Testis (tissue), 3 donors: ENCODE measurements around the gene CDH13. TPM values are rescaled to one million over a fixed set of nuclear protein-coding genes. Genes with fewer than 3 reads are reported as not detected.

Experiments used
- DNase-seq: peaks from one replicate; pipeline ENCODE4 v3.0.0-alpha.2; 2019
- H3K27ac ChIP-seq, 2 donors: fragments of 200-600 bp; sonication (generic); one replicate each; pipeline ENCODE4 v1.5.1; 2019
- H3K27me3 ChIP-seq: fragments of 200-600 bp; sonication (generic); one replicate; pipeline ENCODE4 v1.5.1; 2019
- H3K36me3 ChIP-seq: fragments of 200-600 bp; sonication (generic); one replicate; pipeline ENCODE4 v1.5.1; 2017; ENCODE audit warnings: low read depth; ENCODE audit errors: missing control alignments
- H3K4me1 ChIP-seq: fragments of 200-600 bp; sonication (generic); one replicate; pipeline ENCODE4 v1.5.1; 2019
- H3K4me3 ChIP-seq, 2 donors: fragments of 200-600 bp; sonication (generic); one replicate each; pipeline ENCODE4 v1.5.1; 2017 to 2019
- H3K9me3 ChIP-seq: fragments of 200-600 bp; sonication (generic); one replicate; pipeline ENCODE4 v1.5.1; 2017
- CTCF ChIP-seq, 3 experiments: fragments of 450-650 bp in 2 of 3; fragments of 200-600 bp in 1 of 3; sonication (generic) in 1 of 3; IDR thresholded peaks; one replicate each; pipeline ENCODE4 v1.5.1; 2016 to 2019; ENCODE audit warnings: antibody characterized with exemption in 3 of 3, mild to moderate bottlenecking in 2 of 3, moderate library complexity in 1 of 3
- POLR2A ChIP-seq: fragments of 450-650 bp; IDR thresholded peaks from one replicate; pipeline ENCODE4 v1.6.1; 2017; ENCODE audit warnings: antibody characterized with exemption, mild to moderate bottlenecking, moderate library complexity
- WGBS, 2 donors: methylation state at CpG; one replicate each; pipeline ENCODE4 v1.1.5; 2018; 5-methylcytosine and 5-hydroxymethylcytosine counted together
- intact Hi-C: fragments of 100-400 bp; cut with DNase I; formaldehyde crosslinking; loops from one replicate; pipeline ENCODE4 v1.15.1; 2023; ENCODE audit warnings: low total_unique reads
- polyA plus RNA-seq: library from polyadenylated mRNA; stranded (reverse); fragments of 350-450 nt; fragmentation: Illumina TruSeq; extraction: RNeasy Lipid Tissue Mini Kit (QIAGEN cat#74804); gene quantifications from one replicate; pipeline ENCODE4 v1.2.3, GENCODE V29; 2014; ENCODE audit warnings: low read depth, low replicate concordance; ENCODE audit not compliant: insufficient read depth
- total RNA-seq, 2 donors: library from RNA; depleted of rRNA; stranded (reverse); fragments of >200 nt; gene quantifications; one replicate each; pipeline ENCODE4 v1.2.3, GENCODE V29; 2016

CDH13 gene
- total and polyA plus RNA-seq, 3 donors from 2014 or later = 1.2 to 11.1 (median 2.0) TPM

DNA sequence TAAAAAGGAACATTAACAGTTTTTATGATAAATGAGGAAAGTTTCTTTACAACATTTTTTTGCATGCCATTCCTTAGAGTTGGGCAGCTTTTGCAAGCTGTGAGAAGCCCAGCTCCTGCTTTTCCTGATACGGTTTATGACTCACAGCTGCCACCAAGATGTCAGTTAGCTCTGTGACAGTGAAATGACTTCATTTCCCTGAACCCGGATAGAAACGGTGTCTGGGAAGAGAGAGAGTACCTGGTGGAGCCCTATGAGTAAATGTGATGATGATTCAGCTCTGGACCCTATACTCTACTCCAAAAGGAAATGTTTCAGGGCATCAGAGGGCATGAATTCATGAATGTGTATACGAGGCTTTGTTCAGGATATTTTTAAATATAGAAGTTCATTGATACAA lies 814.7 kb downstream of the CDH13 start:
- DNase-seq = no peak
- H3K4me3 ChIP-seq = no peak overlapping the region
- no peaks in the 10 kb centered on the region for H3K27me3 ChIP-seq
- no peak overlapping the region for H3K27ac ChIP-seq
- 50 to 56% methylated on average over 4 of the region's 4 CpGs for WGBS, 2 donors
- no peaks in the 10 kb centered on the region for H3K4me1 ChIP-seq
- no peaks in the 10 kb centered on the region for H3K9me3 ChIP-seq
- intact Hi-C loops = no loop called here
- no peaks in the 10 kb centered on the region for H3K36me3 ChIP-seq
- TF ChIP-seq POLR2A (no peak), CTCF (IDR thresholded peaks at IDR 0.05) (no peak)

- 80 to 98% methylated on average over 3 of the region's 3 CpGs for WGBS, 2 donors
- no peak overlapping the region for H3K27ac ChIP-seq
- no peaks in the 10 kb centered on the region for H3K36me3 ChIP-seq
- no peak for TF ChIP-seq POLR2A
- no peak for TF ChIP-seq CTCF (IDR thresholded peaks at IDR 0.05)
- H3K4me1 ChIP-seq = no peaks in the 10 kb centered on the region
- H3K4me3 ChIP-seq = no peak overlapping the region
- no peak for DNase-seq
- no peaks in the 10 kb centered on the region for H3K9me3 ChIP-seq
- intact Hi-C loops = no loop called here
- H3K27me3 ChIP-seq = no peaks in the 10 kb centered on the region
Measured at GRCh38 chr16:83443972-83444371, 817.2 kb downstream of the CDH13 start.

DNA sequence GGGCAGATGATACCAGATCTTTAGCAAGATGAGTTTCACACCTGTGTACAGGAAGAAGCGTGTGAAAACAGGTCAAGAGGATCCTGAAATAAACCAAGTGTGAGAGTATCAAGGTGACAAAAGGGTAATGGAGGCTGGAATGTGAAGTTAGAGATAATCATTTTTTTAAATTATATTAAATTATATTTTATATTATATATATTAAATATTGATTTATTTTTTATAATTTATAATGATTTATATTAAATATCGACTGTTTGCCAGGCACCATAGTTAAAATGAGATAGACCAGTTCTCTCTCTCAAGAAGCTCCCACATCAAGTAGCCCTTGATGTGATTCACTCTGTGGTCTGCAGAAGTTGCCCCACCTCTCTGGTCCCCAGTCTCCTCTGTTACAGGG lies 820.8 kb downstream of the CDH13 start:
- WGBS, 2 donors = 78 to 81% methylated on average over 2 of the region's 2 CpGs
- intact Hi-C loops = no loop called here
- no peak overlapping the region for H3K4me3 ChIP-seq

DNA sequence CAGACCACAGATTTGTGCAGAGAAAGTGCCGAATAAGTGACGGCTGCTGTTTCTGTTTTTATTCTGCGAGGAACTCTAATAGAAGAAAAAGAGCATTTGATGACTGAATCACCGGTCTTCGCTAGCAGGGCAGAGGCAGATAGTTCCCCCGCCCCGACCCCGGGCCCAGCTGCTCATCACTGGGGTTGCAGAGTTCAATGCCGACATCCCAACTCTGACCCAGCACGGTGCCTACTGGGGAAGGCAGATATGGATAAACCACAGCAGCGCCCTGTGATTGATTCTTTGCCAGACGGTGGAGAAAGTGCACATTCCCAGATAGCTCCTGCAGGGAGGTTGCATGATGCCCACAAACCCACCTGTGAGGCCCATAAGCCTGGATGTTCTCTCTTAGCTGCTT lies 823.1 kb downstream of the CDH13 start:
- intact Hi-C loops = no loop called here
- DNase-seq = no peak
- H3K4me1 ChIP-seq = no peaks in the 10 kb centered on the region
- no peaks in the 10 kb centered on the region for H3K9me3 ChIP-seq
- H3K4me3 ChIP-seq = no peak overlapping the region
- TF ChIP-seq POLR2A = no peak
- TF ChIP-seq CTCF (IDR thresholded peaks at IDR 0.05) = no peak
- 72 to 83% methylated on average over 8 to 12 of the region's 12 CpGs for WGBS, 2 donors
- no peak overlapping the region for H3K27ac ChIP-seq
- H3K36me3 ChIP-seq = no peaks in the 10 kb centered on the region
- no peaks in the 10 kb centered on the region for H3K27me3 ChIP-seq

More for the DNA sequence above, 820.8 kb downstream of the CDH13 start:
- Histone ChIP-seq H3K27ac (no peak overlapping the region), H3K27me3 (no peaks in the 10 kb centered on the region), H3K36me3 (no peaks in the 10 kb centered on the region), H3K4me1 (no peaks in the 10 kb centered on the region), H3K9me3 (no peaks in the 10 kb centered on the region)
- DNase-seq = no peak
- TF ChIP-seq CTCF (IDR thresholded peaks at IDR 0.05) (no peak), POLR2A (no peak)

DNA sequence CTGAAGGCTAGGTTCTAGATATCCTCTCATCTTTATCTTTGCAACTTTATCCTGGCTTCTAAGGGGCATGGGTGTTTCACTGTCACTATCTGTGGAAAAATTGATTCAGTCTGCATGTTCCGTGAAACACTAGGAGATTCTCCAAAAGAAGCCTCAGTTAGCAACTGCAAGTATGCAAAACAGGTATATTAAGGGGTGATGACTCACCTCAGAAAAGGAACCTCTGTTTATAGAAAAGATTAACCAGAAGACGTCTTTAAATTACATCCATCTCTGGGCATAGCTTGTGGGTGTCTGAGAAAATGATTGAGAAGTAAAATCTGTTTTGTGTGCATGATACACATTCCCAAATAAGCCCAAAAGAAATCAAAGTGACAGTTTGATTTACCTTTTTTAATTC lies 827.2 kb downstream of the CDH13 start:
- no peaks in the 10 kb centered on the region for H3K27me3 ChIP-seq
- 74 to 81% methylated on average over 2 of the region's 2 CpGs for WGBS, 2 donors
- intact Hi-C loops = no loop called here
- no peaks in the 10 kb centered on the region for H3K36me3 ChIP-seq
- H3K4me1 ChIP-seq = no peaks in the 10 kb centered on the region
- DNase-seq = no peak
- TF ChIP-seq CTCF (IDR thresholded peaks at IDR 0.05) (no peak), POLR2A (no peak)
- no peaks in the 10 kb centered on the region for H3K9me3 ChIP-seq
- no peak overlapping the region for H3K4me3 ChIP-seq
- no peak overlapping the region for H3K27ac ChIP-seq
